ENCODE measurements around the gene DNAJB5. TPM values are rescaled to one million over a fixed set of nuclear protein-coding genes. Genes with fewer than 3 reads are reported as not detected.
"Not testable (repeated sequence)": the region's sequence is repeated elsewhere in the genome, so short reads cannot be mapped to it uniquely, and the experiment has no call there.

Gene DNAJB5
- 17.8 TPM for total RNA-seq
- polyA plus RNA-seq (ENCODE audit: insufficient read depth in 1 of 8, insufficient read length in 8 of 8, low replicate concordance in 1 of 8): 10 to 100 TPM; 27.6 to 51.5 (median 34.8) TPM
- long read RNA-seq, donor 1, transcript DNAJB5-201 (4 exons, 2,391 nt): major isoform, 7 of 8 reads
- long read RNA-seq, donor 1, partial matches to known transcripts: 0 of 8 reads
- long read RNA-seq, donor 1, other reads (novel, unspliced or antisense): 0 of 8 reads
- long read RNA-seq, donor 2, full-length matches to known transcripts: 2 of 2 reads
- long read RNA-seq, donor 2, partial matches to known transcripts: 0 of 2 reads
- long read RNA-seq, donor 2, other reads (novel, unspliced or antisense): 0 of 2 reads
- long read RNA-seq, donor 3, full-length matches to known transcripts: 30 of 30 reads
- long read RNA-seq, donor 3, partial matches to known transcripts: 0 of 30 reads
- long read RNA-seq, donor 3, other reads (novel, unspliced or antisense): 0 of 30 reads
- long read RNA-seq, donor 4, transcript DNAJB5-201 (4 exons, 2,391 nt): major isoform, 10 of 15 reads
- long read RNA-seq, donor 4, partial matches to known transcripts: 5 of 15 reads
- long read RNA-seq, donor 4, other reads (novel, unspliced or antisense): 0 of 15 reads
- long read RNA-seq, donor 5, full-length matches to known transcripts: 57 of 84 reads
- long read RNA-seq, donor 5, partial matches to known transcripts: 27 of 84 reads
- long read RNA-seq, donor 5, other reads (novel, unspliced or antisense): 0 of 84 reads
- long read RNA-seq, donor 6, full-length matches to known transcripts: 47 of 52 reads
- long read RNA-seq, donor 6, partial matches to known transcripts: 5 of 52 reads
- long read RNA-seq, donor 6, other reads (novel, unspliced or antisense): 0 of 52 reads
- long read RNA-seq, donor 7, full-length matches to known transcripts: 30 of 92 reads
- long read RNA-seq, donor 7, partial matches to known transcripts: 62 of 92 reads
- long read RNA-seq, donor 7, other reads (novel, unspliced or antisense): 0 of 92 reads
- long read RNA-seq, donor 8, full-length matches to known transcripts: 8 of 13 reads
- long read RNA-seq, donor 8, partial matches to known transcripts: 5 of 13 reads
- long read RNA-seq, donor 8, other reads (novel, unspliced or antisense): 0 of 13 reads
- long read RNA-seq, donor 9, full-length matches to known transcripts: 9 of 17 reads
- long read RNA-seq, donor 9, partial matches to known transcripts: 8 of 17 reads
- long read RNA-seq, donor 9, other reads (novel, unspliced or antisense): 0 of 17 reads
- long read RNA-seq, donor 10, full-length matches to known transcripts: 32 of 53 reads
- long read RNA-seq, donor 10, partial matches to known transcripts: 21 of 53 reads
- long read RNA-seq, donor 10, other reads (novel, unspliced or antisense): 0 of 53 reads
- long read RNA-seq, donor 11, full-length matches to known transcripts: 10 of 17 reads
- long read RNA-seq, donor 11, partial matches to known transcripts: 7 of 17 reads
- long read RNA-seq, donor 11, other reads (novel, unspliced or antisense): 0 of 17 reads

- peak; percentile 100 for DNase-seq
- Histone ChIP-seq H3K4me1 (ENCODE audit: control insufficient read depth, insufficient read depth, low read length) (peaks cover 50% of the 10 kb centered on the region), H3K9me3 (replicated peaks; ENCODE audit: control insufficient read depth, low read depth, low read length) (no peaks in the 10 kb centered on the region), H3K27ac (ENCODE audit: low read length) (peak within 1 kb of the TSS; percentile 95), H3K27me3 (ENCODE audit: control insufficient read depth, insufficient read depth, low read length) (peaks cover 4% of the 10 kb centered on the region), H3K36me3 (ENCODE audit: control insufficient read depth, insufficient read depth, low read length) (peaks cover 3% of the 10 kb centered on the region), H3K4me3 (ENCODE audit: low read length) (peak within 1 kb of the TSS; percentile 95)
- 0% methylated on average over 48 of the region's 65 CpGs for WGBS (ENCODE audit: insufficient coverage)
Observed at GRCh38 chr9:34989003-34989945, at the start of gene DNAJB5. DNAJB5 (plus strand) TSS chr9:34989745; CDS start chr9:34990631, 886 bp downstream.

- not testable (repeated sequence) for H3K27me3 ChIP-seq (ENCODE audit: control insufficient read depth, insufficient read depth, low read length); H3K36me3 ChIP-seq (ENCODE audit: control insufficient read depth, insufficient read depth, low read length); H3K4me3 ChIP-seq (ENCODE audit: low read length); H3K4me1 ChIP-seq (ENCODE audit: control insufficient read depth, insufficient read depth, low read length); H3K27ac ChIP-seq (ENCODE audit: low read length); DNase-seq; H3K9me3 ChIP-seq (replicated peaks; ENCODE audit: control insufficient read depth, low read depth, low read length)
Observed at GRCh38 chr9:34939989-34940388, 49.6 kb upstream of the DNAJB5 start.

GRCh38 chr9:34948451-34948850 is 41.1 kb upstream of the DNAJB5 start:
- peaks cover 7% of the 10 kb centered on the region for H3K27me3 ChIP-seq (ENCODE audit: control insufficient read depth, insufficient read depth, low read length)
- H3K36me3 ChIP-seq (ENCODE audit: control insufficient read depth, insufficient read depth, low read length): no peaks in the 10 kb centered on the region
- H3K9me3 ChIP-seq (replicated peaks; ENCODE audit: control insufficient read depth, low read depth, low read length): no peaks in the 10 kb centered on the region
- no peak for DNase-seq
- no peak overlapping the region for H3K27ac ChIP-seq (ENCODE audit: low read length)
- WGBS (ENCODE audit: insufficient coverage): no CpG with 5 or more reads among the region's 2 CpGs
- H3K4me3 ChIP-seq (ENCODE audit: low read length): no peak overlapping the region
- H3K4me1 ChIP-seq (ENCODE audit: control insufficient read depth, insufficient read depth, low read length): no peaks in the 10 kb centered on the region

GRCh38 chr9:34954225-34954624 is 35.3 kb upstream of the DNAJB5 start:
- Histone ChIP-seq H3K27ac (ENCODE audit: low read length) (no peak overlapping the region), H3K27me3 (ENCODE audit: control insufficient read depth, insufficient read depth, low read length) (peaks cover 34% of the 10 kb centered on the region), H3K4me1 (ENCODE audit: control insufficient read depth, insufficient read depth, low read length) (peaks cover 4% of the 10 kb centered on the region), H3K36me3 (ENCODE audit: control insufficient read depth, insufficient read depth, low read length) (no peaks in the 10 kb centered on the region), H3K9me3 (replicated peaks; ENCODE audit: control insufficient read depth, low read depth, low read length) (no peaks in the 10 kb centered on the region), H3K4me3 (ENCODE audit: low read length) (no peak overlapping the region)
- no peak for DNase-seq
- 75% methylated on average over 1 of the region's 2 CpGs for WGBS (ENCODE audit: insufficient coverage)

- H3K9me3 ChIP-seq (replicated peaks; ENCODE audit: control insufficient read depth, low read depth, low read length); DNase-seq; H3K4me1 ChIP-seq (ENCODE audit: control insufficient read depth, insufficient read depth, low read length); H3K27ac ChIP-seq (ENCODE audit: low read length); H3K36me3 ChIP-seq (ENCODE audit: control insufficient read depth, insufficient read depth, low read length); H3K4me3 ChIP-seq (ENCODE audit: low read length): not testable (repeated sequence)
- 96% methylated on average over 3 of the region's 7 CpGs for WGBS (ENCODE audit: insufficient coverage)
- H3K27me3 ChIP-seq (ENCODE audit: control insufficient read depth, insufficient read depth, low read length): peaks cover 44% of the 10 kb centered on the region
Observed at GRCh38 chr9:34956066-34956465, 33.5 kb upstream of the DNAJB5 start.

- WGBS (ENCODE audit: insufficient coverage): no CpG with 5 or more reads among the region's 4 CpGs
- peaks cover 4% of the 10 kb centered on the region for H3K4me1 ChIP-seq (ENCODE audit: control insufficient read depth, insufficient read depth, low read length)
- DNase-seq: no peak
- no peak overlapping the region for H3K4me3 ChIP-seq (ENCODE audit: low read length)
- H3K27me3 ChIP-seq (ENCODE audit: control insufficient read depth, insufficient read depth, low read length): peaks cover 49% of the 10 kb centered on the region
- H3K36me3 ChIP-seq (ENCODE audit: control insufficient read depth, insufficient read depth, low read length): no peaks in the 10 kb centered on the region
- H3K9me3 ChIP-seq (replicated peaks; ENCODE audit: control insufficient read depth, low read depth, low read length): no peaks in the 10 kb centered on the region
- no peak overlapping the region for H3K27ac ChIP-seq (ENCODE audit: low read length)
Observed at GRCh38 chr9:34956648-34957047, 32.9 kb upstream of the DNAJB5 start.

- no peak within 1 kb of the TSS for H3K27ac ChIP-seq (ENCODE audit: low read length)
- no peaks in the 10 kb centered on the region for H3K36me3 ChIP-seq (ENCODE audit: control insufficient read depth, insufficient read depth, low read length)
- H3K9me3 ChIP-seq (replicated peaks; ENCODE audit: control insufficient read depth, low read depth, low read length): no peaks in the 10 kb centered on the region
- under 1% methylated on average over 102 of the region's 116 CpGs for WGBS (ENCODE audit: insufficient coverage)
- peak; percentile 22 for DNase-seq
- no peak within 1 kb of the TSS for H3K4me3 ChIP-seq (ENCODE audit: low read length)
- H3K4me1 ChIP-seq (ENCODE audit: control insufficient read depth, insufficient read depth, low read length): peaks cover 4% of the 10 kb centered on the region
- H3K27me3 ChIP-seq (ENCODE audit: control insufficient read depth, insufficient read depth, low read length): peaks cover 57% of the 10 kb centered on the region
Observed at GRCh38 chr9:34957492-34958410, 31.8 kb upstream of the DNAJB5 start, which contains the start of gene PHF24. PHF24 (plus strand) TSS chr9:34958285; CDS start chr9:34971299, 13,014 bp downstream.

- DNase-seq: no peak
- no peak overlapping the region for H3K4me3 ChIP-seq (ENCODE audit: low read length)
- WGBS (ENCODE audit: insufficient coverage): 7% methylated on average over 19 of the region's 21 CpGs
- no peak overlapping the region for H3K27ac ChIP-seq (ENCODE audit: low read length)
- no peaks in the 10 kb centered on the region for H3K9me3 ChIP-seq (replicated peaks; ENCODE audit: control insufficient read depth, low read depth, low read length)
- H3K4me1 ChIP-seq (ENCODE audit: control insufficient read depth, insufficient read depth, low read length): peaks cover 4% of the 10 kb centered on the region
- H3K27me3 ChIP-seq (ENCODE audit: control insufficient read depth, insufficient read depth, low read length): peaks cover 59% of the 10 kb centered on the region
- H3K36me3 ChIP-seq (ENCODE audit: control insufficient read depth, insufficient read depth, low read length): no peaks in the 10 kb centered on the region
Observed at GRCh38 chr9:34958411-34958982, 31.0 kb upstream of the DNAJB5 start.
